GM19193 (cell line): ENCODE measurements around the gene FOXP1.

Experiments
- POLR2A ChIP-seq: IDR thresholded peaks from 4 replicates; pipeline ENCODE4 v1.6.1; 2011; ENCODE audit not compliant: insufficient read depth, insufficient read length; ENCODE audit errors: extremely low read depth

The FOXP1 gene

DNA sequence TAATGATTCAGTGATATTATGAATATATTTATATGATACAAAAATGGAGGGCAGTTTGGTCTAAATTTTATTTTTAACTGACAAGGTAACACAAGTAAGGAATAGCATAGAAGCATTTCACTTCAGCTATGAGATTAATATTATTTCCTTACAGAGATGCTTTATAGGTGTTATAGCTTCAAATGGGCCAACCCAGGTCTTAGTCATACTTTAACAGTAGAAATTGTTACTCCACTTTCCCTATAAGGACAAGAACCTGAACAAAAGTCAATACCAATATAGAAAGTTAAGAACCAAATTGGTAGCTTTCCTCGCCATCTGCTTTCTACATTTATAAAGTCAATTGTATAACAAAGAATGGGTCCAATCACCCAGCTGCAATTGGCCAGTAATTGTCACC is 570.6 kb downstream of the FOXP1 start:
- TF ChIP-seq POLR2A: no peak

DNA sequence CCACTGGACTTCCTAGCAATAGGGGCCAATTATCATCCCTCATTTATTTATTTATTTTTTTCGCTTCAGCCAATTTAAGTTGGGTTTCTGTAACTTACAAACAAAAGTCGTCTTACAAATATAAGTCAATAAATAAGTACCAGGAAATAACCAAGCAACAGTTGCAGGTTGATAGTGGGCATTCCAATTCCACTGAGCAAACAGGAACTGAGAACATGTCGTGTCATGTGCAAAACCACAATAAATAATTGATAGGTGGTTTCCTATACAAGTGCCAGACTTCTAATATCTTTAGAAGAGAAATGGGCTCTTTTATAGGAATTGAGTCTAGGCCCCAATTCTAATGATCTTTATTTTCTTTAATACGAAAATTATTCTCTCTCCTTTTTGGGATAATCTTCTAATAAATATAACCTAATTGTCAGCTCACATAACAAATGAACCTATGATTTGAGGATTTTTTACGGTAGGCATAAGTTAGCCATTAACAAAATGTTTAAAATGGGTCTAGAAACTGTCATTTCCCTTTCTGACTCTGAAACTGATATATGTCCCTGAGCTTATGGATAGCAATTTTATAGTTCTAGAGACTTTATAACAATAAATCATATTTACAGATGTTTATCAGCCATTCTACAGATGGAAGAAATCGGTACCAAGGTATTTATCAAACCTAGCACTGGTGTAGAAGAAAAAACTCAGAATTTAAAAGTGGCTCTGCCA is 571.8 kb downstream of the FOXP1 start:
- no peak for TF ChIP-seq POLR2A

DNA sequence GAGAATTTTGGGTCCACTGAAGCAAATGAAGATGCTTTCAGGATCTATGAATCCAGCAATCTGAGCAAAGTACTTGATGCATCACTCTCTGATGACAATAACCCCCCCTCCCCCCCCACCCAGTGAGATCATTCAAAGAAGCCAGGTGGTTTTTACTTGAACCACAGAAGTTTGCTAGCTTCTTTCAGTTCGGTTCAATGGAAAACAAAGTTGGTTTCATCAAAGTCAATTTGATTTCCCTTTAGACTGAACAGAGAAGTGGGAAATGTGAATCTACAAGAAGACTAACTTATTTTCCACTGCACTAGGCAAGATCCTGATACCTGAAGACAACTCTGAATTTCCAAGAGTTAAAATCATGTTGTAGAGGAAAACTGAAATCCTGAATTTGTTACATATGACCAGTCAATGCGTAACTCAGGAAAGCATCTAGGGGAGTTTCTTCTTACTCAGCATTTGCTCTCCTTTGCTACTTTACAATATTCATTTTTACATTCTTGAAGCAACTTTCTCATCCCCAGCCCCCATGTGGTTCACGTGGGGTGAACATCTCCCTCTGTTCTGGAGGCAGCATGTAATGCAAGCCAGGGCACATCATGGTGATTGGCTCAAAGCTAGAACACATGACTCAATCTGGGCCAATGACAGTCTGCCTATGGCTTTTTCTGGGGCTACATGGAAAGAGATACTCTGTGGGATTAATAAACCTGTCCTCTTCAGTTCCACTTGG is 572.6 kb downstream of the FOXP1 start:
- no peak for TF ChIP-seq POLR2A

DNA sequence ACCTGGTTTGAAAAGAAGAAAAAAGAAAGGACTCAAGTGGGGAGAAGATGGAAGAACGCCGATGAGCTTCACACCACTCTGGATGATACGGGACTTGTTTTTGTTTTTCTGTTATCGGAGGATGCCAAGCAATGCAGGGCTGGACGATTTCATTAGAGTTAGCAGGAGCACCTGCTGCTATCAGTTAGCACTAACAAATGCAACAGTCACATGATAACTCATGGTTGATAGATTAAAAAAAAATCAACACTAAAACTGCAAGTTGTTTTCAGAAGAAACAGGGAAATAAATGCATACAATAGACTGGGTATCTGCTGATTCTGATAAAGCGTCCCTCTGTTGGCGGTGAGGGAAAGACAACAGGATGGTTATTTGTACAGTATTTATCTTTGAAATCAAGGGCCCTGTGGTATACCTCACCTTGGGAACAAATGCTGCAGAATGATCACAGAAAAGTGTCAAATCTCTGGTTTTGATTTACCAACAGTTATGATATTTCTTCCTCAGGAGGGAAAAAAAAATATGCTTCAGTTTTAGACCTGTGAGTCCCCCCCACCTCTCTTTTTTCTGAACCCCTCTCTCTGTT is 575.1 kb downstream of the FOXP1 start:
- no peak for TF ChIP-seq POLR2A

DNA sequence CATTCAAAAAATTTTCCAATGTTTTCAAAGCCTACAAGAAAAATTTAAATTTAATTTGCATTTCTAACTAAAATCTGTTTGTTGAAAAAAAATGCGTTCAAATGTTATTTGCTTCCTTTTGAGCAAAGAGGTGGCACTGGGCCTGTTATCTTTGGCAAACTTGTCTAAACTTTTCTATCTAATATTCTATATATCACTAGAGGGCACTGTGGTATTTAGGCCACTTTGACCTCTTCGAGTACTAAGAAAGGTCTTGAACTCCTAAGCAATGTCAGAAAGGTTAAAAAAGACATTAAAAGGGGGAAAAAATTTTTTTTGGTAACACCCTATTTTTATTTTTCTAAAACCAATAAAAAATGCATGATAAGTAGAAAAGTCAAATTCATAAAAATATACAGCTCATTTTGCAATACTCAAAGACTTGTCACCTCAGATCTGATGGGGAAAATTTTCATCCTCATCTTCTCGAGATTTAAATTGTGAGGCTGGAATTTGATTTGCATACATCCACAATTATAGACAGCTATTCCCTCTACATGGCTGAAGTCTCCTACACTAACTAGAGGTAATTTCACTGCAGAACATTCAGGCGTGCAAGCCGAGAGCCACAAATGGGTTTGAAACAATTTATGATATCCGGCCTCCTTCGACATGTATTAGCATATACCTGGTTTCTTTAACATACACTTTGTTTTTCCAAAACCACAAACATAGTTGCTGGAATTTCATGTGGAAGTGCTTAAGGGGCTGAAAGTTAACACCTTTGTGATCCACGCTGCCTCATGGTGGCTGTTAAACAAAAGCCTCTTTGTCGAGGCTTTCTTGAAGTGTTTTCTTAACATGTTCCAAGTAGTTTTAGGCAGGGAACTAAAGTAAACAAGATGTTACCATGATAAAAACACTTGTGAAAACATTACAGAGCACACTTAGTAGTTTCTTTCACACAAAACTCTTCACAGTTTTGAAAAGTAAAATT is 576.4 kb downstream of the FOXP1 start:
- TF ChIP-seq POLR2A: no peak

DNA sequence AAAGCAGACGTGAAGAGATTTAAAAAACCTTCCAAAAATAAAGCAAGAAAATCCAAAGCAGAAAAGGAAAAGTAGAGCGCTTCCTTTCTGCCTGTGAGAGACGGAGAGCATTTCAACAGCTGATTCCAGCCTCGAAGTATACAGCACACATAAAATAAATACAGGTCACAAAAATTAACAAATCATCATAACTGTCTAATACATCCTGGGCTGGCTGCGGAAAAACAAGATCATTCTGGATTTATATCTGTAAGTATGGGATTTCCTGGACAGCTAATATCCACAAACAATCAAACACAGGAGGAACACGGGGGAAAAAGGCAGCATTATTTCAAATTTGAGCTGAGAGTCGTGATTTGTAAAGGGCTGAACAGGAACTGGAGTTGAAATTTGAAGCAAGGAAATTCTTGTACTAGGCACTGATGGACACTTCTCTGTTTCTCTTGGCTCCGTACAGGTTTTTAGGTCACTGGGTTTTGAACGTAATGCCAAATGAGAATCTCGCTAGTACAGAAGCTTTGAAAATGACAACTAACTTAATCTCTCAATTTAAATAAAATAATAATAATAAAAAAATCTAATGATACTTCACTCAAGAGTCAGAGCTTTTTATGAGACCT is 577.7 kb downstream of the FOXP1 start:
- no peak for TF ChIP-seq POLR2A

DNA sequence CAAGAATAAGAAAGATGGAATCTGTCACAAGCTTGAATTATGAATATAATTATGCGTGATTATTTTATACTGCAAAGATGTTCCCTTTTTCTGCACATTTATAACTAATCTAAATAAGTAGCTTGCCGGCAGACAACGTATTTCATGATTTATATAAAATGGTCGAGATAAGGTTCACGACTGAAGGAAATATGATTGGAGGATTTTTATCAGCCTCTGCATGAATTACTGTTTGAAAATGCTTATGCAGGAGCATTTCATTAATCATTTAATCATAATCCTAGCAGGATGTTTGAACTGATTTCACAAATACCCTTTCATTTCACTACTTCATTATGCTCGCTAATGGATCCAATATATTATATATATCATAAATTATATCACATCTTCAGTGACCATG is 580.0 kb downstream of the FOXP1 start:
- no peak for TF ChIP-seq POLR2A

DNA sequence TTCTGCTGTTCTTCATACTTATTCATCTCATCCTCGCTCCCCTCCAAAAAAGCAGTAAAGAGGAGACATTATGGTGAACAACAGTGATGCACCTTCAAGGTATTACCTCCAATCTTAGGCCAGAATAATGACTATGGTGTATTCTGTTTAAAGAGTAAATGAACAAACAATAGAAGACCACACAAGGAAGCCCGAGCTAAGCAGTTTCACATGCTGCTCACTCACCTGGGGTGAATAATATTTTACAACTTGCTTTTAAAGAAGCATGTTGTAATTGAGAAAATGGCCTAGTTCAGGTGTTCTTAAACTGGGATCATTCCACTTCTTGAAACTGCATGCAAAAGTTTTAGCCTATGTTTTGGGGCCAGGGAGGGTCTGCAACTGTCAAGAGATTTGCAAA is 581.2 kb downstream of the FOXP1 start:
- no peak for TF ChIP-seq POLR2A

DNA sequence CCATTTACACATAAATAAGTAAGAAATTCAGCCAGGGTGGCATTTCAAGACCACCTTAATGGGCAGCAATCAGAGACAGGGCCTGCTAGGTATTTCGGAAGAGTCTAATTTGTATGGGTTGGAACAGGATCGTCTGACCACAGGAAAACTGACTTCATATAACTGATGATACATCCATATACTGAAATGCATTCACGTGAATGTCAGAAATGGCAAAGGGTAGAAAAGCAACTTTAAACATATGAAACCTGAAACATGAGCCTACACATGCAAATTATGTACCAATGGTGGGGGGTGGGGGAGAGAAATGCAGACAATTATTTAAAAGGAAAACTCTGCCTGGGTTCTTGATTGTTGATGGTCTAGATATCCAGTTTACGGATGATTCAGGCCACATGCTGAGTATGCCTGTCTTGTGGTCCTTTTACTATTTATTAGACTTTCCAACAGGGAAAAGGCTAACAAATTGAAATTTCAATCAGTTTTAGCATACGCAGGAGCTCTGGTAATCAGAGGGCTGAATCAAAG is 582.2 kb downstream of the FOXP1 start:
- no peak for TF ChIP-seq POLR2A

DNA sequence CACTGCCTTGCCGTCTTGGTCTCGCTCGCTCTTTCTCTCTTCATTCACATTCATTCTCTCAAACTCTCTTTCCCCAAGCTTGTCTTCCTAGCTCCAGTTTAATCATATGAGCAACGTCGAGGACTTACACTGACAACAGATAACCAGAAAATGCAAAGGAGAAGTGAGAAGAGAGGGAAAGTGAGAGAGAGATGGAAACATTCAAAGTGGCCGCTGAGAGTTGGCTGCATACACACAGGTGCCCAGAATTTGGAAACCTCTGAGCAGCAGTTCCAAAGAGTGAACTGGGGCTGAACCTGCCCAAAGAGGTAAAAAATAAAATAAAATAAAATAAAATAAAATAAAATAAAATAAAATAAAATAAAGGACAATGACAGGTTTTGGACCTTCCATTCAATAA is 583.0 kb downstream of the FOXP1 start:
- no peak for TF ChIP-seq POLR2A

DNA sequence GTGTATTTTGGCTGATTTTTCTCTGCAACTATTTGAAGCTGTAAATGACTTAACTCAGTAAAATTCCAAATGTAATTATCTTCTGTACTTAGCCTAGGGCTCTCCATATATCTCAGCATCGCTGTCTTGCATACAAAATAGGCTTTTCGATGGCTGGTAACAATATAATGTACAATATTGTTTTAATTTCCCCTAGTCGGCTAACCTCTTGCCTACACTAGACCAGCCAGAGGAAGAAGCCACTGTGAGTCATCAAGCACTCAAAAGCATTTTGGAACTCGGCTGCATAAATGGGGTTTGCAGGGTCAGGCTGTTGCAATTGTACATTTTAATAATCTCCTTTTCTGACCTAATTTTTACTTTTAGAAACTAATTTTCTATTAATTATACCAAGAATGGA is 583.8 kb downstream of the FOXP1 start:
- no peak for TF ChIP-seq POLR2A

DNA sequence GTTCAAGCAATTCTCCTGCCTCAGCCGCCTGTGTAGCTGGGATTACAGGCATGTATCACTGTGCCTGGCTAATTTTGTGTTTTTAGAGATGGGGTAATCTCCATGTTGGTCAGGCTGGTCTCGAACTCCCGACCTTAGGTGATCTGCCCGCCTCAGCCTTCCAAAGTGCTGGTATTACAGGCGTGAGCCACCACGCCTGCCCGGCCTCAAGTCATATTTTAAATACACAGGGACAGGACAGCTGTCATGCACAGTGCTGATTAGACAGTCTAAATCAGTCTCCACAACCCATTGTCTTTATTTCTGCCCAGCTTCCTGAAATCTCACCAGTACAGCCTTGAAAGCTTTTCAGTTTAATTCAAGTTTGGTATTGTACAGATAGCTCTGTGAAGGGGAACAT is 587.4 kb downstream of the FOXP1 start:
- no peak for TF ChIP-seq POLR2A

DNA sequence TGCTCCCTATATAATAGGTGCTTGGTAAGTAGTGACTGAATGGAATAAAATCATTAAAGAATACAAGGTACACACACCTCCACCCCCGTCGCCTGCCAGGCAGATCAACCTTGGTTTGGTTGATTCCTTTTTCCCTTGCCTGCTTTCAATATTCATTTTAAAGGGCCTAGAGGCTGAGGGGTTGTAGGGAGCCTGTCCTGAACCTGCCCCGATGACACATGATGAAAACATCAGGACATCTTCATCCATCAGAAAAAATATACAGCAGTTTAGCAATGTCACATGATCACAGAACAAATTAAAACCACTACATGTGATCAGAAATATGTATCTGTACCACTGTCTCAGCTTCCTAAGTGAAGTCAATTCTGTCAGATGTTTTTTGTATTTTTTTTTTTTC is 588.9 kb downstream of the FOXP1 start:
- TF ChIP-seq POLR2A: no peak

DNA sequence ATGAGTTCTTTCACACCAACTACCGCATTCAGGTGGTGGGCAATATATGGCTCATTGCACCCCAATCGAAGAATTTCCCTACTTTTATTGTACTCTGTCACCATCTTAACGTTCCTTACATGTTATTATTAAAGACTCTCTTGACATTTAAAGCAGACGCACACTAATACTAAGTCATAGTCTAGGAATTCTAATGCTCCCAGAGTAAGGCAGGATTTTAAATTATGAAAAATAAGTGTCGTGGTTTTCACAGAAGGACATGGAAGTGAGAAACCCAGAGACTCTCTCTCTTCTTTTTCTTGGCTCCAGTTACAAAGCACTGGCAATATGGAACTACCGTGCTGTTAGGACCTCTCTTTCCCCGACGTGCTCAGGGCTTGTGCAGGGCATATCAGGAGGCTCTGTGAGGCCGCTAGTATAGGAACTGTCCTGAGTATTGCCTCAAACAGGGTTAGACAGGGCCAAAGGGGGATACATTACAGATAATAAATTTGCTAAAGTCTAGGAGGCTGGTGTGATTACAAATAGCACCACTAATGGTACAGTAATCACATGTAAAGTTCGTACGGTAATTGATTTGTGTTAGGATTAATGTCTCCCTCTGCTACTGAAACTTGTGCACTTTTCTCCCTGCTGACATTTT is 590.8 kb downstream of the FOXP1 start:
- no peak for TF ChIP-seq POLR2A

DNA sequence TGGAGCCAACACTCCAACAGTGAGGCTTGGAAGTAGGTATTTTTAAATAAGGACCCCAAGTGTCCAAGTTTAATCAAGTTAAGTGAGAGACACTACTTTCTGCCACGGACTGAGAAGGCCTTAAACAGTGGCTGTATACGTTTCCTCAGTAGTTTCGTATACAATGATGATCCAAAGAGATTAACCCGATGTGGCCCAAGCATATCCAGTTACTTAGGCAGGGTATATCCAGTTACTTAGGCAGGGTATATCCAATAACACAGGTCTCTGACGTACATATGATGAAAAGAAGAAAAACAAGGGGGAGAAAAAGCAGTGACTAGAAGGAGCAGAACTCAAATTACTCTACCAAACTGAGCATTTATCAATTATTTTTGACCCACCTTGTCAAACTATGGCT is 591.4 kb downstream of the FOXP1 start:
- TF ChIP-seq POLR2A: no peak

DNA sequence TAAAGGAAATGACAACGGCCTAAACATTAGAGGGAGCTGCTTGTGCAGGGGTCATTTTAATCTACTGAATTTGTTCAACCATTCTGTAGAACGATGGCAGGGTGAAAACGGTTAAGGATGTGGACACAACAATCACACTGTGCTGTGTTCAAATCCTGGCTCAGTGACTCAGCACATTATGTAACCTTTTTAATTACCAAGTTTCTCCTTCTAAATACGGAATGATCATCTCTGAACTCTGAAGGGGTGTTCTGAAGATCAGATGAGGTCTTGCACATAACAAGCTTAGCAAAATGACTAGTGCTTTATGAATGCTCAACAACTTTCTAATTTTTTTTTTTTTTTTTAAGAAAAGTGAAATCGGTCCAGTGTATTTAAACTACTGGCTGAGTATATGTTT is 592.8 kb downstream of the FOXP1 start:
- no peak for TF ChIP-seq POLR2A
